GM18907 (cell line): ENCODE measurements around the gene SAV1.
"Not testable (repeated sequence)": the region's sequence is repeated elsewhere in the genome, so short reads cannot be mapped to it uniquely, and the experiment has no call there.

Source experiments
- ATAC-seq: cut with Tn5 transposase; IDR thresholded peaks from one replicate; pipeline ENCODE4 v1.9.1; 2021; ENCODE audit warnings: mild to moderate bottlenecking, moderate library complexity; ENCODE audit not compliant: unreplicated experiment

The SAV1 gene

DNA sequence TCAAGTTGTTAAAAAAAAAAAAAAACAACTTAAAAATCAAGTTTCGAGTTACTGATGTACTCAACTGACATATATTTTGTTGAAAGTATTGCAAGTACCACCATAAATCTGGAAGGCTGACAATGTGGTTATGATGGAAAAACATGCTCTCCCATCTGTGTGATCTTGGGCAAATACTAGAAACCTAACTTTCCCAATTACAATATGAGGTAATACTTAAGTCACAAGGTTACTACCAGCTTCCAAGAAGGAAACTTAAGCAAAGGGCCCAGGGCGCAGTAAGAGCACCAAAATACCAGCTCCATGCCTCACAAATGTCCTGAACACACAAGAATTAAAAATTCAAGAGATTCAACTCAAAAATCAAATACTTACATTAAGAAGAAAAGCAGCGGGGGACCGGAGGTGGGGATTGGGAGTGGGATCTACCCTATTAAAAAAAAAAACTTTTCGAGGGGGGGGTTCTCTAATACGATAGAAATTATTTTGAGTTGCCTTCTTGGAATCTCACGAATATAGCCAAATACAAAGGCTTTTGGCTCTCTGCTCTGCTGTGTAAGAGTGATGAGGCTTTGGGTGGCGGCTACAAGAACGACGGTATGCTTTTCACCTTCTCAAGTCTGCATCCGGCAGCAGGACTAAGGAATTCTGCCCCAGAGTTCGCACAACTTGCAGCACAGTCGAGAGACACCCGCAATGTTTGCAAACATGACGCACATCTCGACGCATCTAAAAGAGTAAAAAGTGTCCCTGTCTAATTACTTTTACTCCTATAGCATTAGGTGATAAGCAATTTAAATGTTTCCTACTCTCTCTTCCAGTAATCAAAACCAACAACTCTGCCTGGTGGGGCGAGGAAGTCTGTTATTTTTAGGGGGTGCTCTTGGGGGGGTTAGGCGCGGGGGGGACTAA is 1.1 kb downstream of the SAV1 start:
- no peak for ATAC-seq

- not testable (repeated sequence) for ATAC-seq
Measured at GRCh38 chr14:50665300-50665699, 2.8 kb downstream of the SAV1 start.

DNA sequence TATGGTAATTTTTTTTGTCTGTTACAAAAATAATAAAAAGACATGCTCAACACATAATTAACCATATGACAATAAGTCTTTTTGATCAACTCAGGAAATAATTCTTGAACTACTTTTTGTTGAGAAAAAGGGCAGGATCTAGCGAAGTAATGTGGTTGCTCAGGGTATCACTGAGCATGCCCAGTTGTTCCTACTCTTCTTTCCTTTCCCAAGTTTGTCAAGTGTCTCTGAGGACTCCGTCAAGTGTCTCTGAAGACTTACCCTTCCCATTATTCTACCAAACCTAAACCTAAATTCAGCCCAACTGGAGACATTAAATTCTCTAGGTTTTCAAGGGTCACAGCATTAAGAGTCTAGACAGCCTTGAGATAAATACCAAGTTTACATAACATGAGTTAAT is 3.5 kb downstream of the SAV1 start:
- ATAC-seq, result not testable (repeated sequence)

GRCh38 chr14:50659327-50659974 is 8.7 kb downstream of the SAV1 start:
- ATAC-seq, result no peak

DNA sequence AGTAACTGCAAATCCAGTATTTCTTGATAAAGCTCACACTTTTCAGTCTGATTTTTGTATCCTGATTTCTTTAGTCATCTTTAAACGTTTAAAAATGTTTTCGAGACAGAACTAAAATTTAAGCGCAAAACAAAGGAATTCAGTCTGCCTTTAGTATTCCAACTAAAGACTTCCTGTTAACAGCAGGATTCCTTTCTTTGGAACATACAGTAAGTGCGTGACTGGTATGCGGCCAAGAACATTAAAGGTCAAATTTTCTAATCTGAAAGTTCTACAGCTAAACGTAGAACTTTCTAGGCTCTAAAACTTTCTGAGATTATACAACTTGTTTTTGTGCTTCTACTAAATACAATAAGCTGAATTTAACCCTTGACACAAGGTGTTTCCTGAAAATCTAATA is 9.9 kb downstream of the SAV1 start:
- ATAC-seq, result no peak

- no peak for ATAC-seq
Measured at GRCh38 chr14:50657753-50658152, 10.4 kb downstream of the SAV1 start.

- ATAC-seq, result no peak
Measured at GRCh38 chr14:50656776-50657175, 11.3 kb downstream of the SAV1 start.

- peak; percentile 46 for ATAC-seq
Measured at GRCh38 chr14:50649691-50650090, 18.4 kb downstream of the SAV1 start.

DNA sequence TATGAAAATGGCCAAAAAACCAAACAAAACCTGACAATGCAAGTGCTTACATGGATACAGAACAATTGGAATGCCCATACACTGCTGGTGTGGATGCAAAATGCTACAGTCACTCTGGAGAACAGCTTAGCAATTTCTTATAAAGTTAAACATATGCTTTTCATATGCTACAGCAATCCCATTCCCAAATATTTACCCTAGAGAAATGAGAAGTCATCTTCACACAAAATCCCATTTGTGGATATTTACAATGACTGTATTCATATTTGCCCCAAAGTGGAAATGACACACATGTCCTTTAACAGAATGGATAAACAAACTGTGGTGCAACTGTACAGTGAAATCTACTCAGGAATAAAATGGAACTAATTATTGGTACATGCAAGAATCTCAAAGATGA is 20.4 kb downstream of the SAV1 start:
- ATAC-seq, result no peak

DNA sequence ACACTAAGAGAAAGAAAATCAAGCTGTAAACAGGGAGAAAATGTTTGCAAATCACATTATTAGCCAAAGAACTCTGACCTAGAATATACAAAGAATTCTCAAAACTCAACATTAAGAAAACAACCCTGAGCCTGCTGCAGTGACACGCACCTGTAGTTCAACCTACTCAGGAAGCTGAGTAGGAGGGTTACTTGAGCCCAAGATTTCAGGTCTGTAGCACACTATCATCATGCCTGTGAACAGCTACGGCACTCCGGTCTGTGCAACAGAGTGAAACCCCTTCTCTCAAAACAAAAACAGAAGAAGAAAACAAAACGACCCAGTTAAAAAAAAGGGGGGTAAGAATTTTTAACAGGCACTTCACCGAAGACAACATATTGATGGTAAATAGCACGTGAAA is 20.8 kb downstream of the SAV1 start:
- ATAC-seq, result peak; percentile 81

DNA sequence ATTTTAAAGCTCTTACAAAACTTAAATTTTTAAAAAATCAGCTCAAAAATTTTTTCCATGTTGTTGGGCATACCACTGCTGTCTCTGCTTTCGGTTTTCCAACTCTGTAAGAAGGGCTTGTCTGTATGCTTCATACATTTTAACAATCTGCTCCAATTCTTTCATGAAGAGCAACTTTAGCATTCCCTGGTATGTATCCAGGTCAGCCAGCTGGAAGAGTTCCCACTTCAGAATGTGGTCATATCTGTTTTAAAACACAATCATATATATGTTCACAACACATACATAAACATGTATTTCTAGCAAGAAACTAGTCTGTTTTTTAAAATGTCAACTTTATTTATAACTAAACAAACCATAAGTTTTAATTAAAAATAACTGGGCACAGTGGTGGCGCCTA is 33.0 kb downstream of the SAV1 start:
- no peak for ATAC-seq

DNA sequence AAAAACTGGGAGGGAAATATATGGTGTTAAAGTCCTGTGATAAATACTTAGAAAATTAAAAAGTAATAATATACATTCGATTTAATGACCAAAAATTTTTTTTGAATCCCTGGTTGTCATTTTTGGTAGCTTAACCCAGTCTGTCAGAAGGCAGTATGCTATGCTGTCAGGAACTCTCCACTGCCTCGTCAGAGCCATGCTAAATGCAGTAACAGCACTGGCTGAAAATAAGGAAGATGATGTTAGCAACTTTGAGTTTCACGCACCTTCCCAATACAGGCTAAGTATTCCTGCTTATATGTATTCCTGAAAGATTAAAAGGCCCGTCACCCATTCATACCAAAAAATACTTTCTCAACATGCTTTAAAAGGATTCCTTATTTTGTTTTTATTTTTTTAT is 34.2 kb downstream of the SAV1 start:
- no peak for ATAC-seq

GRCh38 chr14:50631408-50631821 is 36.7 kb downstream of the SAV1 start:
- no peak for ATAC-seq

DNA sequence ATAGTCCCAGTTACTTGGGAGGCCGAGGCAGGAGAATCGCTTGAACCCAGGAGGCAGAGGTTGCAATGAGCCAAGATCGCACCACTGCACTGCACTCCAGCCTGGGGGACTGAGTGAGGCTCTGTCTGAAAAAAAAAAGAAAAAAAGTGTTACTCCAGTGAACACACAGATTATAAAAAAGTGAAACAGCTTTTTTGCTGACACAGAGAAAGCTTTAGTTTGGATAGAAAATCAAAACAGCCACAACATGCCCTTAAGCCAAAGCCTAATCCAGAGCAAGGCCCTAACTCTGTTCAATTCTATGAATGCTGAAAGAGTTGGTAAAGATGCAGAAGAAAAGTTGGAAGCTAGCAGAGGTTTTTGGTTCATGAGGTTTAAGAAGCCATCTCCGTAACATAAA is 43.2 kb downstream of the SAV1 start:
- not testable (repeated sequence) for ATAC-seq

- no peak for ATAC-seq
Measured at GRCh38 chr14:50624447-50624846, 43.7 kb downstream of the SAV1 start.

DNA sequence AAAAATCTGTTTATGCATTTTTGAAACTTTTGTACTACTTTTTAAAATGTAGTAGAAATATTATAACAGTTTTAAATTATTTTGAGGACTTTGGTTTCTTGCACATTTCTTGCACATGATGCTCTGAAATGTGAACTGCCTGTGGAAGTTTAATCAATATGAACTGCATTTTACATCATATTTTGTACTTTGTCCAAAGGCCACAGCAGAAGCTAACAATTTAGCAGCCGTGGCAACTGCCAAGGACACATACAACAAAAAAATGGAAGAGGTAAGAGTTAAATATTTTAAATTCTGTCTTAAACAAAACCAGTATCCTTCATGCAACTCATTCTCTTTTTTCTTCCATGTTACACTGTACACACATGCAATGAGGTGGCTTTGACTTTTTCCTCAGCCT is 45.1 kb downstream of the SAV1 start:
- no peak for ATAC-seq

DNA sequence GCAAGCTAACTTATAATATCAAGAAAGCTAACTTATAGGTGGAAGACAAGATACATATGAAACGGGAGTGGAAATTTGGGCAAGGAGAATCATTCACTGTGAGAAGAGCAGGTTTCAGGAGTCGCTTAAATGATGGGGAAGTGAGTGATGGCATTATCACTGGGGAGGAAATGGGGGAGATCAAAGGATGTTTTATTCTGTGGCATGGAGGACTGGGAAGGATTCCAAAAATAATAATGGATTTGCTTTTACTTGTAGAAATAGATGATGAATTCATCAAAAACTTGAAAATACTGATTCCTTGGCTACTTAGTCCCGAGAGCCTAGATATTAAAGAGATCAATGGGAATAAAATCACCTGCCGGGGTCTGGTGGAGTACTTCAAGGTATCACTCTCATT is 47.8 kb downstream of the SAV1 start:
- no peak for ATAC-seq

DNA sequence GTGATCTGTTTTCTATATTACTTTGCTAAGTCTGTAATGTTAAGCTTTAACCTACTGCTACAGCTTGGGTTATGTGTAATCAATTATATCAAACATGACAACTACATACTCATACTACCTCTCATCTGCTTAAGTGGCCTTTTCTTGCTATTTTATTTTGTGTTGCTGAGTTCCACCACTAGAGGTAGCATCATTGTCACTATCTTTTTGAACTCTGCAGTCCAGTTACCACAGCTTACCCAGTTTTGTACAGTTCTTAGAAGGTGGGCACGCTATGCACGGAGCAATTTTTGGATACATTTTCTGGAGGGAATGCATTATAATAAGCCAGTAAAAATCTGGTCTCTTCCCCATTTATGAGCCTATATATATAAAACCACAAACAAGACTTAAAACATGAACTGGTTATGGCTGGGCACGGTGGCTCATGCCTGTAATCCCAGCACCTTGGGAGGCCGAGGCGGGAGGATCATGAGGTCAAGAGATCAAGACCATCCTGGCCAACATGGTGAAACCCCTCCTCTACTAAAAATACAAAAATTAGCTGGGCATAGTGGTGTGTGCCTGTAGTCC is 48.5 kb downstream of the SAV1 start:
- ATAC-seq, result no peak

DNA sequence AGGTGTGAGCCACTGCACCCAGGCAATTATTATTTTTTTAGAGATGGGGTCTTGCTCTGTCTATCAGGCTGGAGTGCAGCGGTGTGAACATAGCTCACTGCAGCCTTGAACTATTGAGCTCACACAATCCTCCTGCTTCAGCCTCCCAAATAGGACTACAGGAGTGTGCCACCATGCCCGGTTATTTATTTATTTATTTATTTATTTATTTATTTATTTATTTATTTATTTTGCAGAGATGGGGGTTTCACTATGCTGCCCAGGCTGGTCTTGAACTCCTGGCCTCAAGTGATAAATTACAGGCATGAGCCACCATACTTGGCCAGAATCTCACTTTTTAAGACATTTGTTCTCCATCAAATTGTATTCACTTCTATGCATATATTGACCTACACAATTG is 51.8 kb downstream of the SAV1 start:
- ATAC-seq, result no peak

- no peak for ATAC-seq
Measured at GRCh38 chr14:50615552-50615951, 52.6 kb downstream of the SAV1 start.

GRCh38 chr14:50615056-50615455 is 53.0 kb downstream of the SAV1 start:
- ATAC-seq, result no peak

GRCh38 chr14:50612806-50613205 is 55.3 kb downstream of the SAV1 start:
- ATAC-seq, result no peak
